GM19452 (cell line): ENCODE results near the gene CPSF3.
A peak's percentile ranks its signal among the peaks of the same experiment; 100 is the strongest.

ENCODE experiments used
- ATAC-seq: cut with Tn5 transposase; IDR thresholded peaks from one replicate; pipeline ENCODE4 v1.9.1; 2021; ENCODE audit not compliant: unreplicated experiment

CPSF3 gene

GRCh38 chr2:9423100-9423921, at the start of gene CPSF3, which contains the start of gene ITGB1BP1:
TSS of gene CPSF3 (plus strand) at chr2:9423654. CDS start at chr2:9423774, 120 bp downstream.
TSS of gene ITGB1BP1 (minus strand) at chr2:9423528. CDS start at chr2:9418697, 4,831 bp downstream.
- ATAC-seq: peak; percentile 69

GRCh38 chr2:9374071-9374730, 49.3 kb upstream of the CPSF3 start:
- no peak for ATAC-seq

DNA sequence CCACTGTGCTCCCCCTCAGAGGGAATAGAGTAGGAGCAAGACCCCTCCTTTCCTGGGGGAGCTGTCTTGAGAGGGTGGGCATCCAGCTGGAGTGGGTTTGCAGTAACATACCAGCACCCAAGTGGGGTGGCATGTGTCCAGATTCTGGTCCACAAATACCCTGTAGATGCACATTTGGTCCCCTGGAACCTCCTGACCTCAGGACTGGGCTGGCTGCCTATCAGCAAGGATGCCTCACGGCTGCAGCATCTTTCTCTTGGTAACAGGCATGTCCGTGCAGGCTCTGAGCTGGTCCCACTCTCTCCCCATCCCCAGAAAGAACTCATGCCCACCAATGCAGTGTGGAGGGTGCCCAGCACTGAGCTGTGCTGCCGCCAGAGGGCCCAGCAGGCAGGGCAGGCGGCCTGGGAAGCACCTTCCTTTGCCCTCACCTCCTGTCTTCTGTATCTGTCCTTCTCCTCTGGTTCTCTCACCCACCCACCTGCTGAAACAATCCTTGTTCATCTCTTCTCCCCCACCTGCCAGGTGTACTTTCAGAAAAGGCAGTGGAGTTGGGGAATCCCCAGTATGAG, 47.5 kb upstream of the CPSF3 start:
- ATAC-seq: no peak

DNA sequence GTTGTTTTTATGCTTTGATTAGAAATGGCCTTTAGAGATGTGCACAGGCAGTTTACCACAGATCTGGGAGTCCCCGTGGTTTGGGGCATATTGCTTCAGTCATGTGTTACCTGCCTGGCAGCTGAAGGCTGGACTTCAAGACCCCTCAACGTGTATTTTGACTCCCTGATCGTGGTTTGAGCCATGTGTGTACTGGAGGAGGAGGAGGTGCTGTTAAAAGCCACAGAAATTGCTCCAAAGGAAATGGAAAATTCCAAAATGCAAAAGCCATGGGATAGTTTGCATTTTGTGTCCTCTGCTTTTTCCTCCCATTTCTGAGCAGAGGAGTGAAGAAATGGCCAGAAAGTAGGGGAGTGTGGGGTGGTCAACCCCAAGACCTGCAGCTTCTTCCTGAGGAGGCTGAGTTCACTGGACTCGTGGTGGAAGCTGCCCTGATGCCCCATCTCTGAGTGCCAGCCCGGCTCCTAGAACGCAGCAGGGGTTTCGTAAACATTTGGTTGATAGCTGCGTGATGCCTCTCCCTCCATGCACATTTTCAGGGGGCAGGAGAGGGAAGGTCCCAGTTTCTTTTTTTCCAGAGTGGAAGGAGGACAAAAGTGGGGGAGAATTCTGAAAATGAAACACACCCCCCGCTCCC, 45.9 kb upstream of the CPSF3 start:
- no peak for ATAC-seq

GRCh38 chr2:9378433-9379390, 44.7 kb upstream of the CPSF3 start:
- no peak for ATAC-seq

- ATAC-seq: no peak
These were observed 44.1 kb upstream of the CPSF3 start for GRCh38 chr2:9379391-9379755.

GRCh38 chr2:9380702-9381628, 42.5 kb upstream of the CPSF3 start:
- ATAC-seq: no peak

- ATAC-seq: no peak
These were observed 40.7 kb upstream of the CPSF3 start for GRCh38 chr2:9382604-9383235.

GRCh38 chr2:9384521-9384920, 38.9 kb upstream of the CPSF3 start:
- ATAC-seq: no peak

GRCh38 chr2:9385841-9386240, 37.6 kb upstream of the CPSF3 start:
- ATAC-seq: no peak

DNA sequence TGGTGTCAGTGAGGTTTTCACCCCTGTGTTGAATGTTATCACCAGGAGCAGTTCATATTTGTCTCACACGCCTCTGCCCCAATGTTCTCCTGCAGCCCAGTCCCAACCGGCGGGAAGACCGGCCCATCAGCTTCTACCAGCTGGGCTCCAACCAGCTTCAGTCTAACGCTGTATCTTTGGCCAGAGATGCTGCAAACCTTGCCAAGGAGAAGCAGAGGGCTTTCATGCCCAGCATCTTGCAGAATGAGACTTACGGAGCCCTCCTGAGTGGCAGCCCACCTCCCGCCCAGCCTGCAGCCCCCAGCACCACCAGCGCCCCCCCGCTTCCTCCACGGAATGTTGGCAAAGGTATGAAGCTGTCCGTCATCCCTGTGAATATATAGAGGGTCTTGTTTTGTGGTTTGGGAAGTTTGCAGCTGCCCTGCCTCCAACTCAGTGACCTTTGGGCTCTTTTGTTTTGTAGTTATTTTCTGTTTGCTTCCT, 35.2 kb upstream of the CPSF3 start:
- ATAC-seq: no peak

DNA sequence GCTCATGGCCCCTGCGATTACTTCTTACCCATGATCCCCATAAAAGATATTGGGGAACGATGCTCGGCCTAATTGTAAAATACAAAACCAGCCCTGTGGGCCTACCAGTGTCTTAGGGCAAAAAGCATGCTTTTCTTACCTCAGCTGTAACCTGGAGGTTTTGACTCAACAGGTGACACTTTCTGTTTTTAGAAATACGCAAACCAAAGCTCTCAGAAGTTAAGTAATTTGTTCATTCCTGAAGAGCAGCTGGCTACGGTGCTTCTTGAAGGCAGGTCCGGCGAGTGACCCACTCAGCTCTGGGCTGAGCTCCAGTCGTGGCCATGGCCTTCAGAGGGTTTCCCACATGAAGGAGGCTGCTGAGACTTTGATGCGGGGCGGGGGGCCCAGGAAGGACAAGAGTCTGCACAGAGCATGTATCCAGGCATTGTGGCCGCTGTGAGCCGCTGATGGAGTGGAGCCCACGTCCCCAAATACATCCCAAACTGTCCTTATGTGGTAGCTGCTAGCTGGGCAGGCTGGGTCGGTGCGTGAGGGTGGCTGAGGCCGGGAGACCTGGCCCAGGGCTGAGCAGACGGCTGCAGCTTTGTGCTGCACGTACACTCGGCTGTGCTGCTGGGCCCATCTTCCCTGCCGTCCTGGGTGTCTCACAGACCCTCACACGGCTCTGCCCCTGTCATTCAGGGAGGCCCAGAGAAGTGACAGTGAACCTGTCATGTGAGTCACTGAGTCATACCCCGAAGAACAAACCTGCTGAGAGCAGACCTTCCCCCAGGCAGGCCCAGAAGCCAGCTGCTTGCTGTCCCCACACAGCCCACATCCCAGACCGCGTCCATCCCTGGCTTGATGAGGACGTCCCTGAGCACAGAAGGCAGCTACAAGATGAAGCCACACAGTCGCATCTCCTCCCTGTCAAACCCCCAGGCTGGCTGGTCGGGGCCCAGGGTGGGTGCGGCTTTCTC, 34.2 kb upstream of the CPSF3 start:
- no peak for ATAC-seq

DNA sequence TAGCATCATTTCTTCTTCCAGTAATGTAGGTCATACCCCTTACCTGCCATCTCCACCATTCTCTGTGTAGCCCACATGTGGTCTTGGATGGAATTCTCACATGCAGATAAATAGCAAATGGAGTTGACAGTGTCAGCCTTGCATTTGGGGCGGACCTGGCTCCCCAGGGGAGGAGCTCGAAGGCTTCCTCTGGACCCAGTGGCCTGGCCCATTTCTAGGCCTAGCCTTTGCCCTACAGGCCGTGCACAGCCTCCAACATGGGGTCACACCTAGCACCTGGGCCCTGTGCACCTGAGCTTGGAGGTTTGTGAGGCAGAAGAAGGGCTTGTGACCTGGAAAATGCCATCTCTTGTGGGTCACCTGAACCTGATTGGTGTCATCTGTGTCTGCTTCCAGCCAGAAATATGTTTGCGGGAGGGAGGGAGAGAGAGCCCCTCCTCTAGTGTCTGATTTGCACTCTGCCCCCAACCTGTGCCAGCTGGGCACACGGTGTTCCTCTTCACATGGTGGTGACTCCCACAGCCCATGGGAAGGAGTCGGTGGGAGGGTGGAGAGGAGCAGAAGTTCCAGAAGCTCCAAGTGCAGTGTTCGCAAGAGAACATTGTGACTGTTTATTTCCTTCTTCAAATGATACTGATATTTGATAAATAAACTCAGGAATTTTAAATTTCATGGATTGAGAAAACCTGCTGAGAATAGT, 33.2 kb upstream of the CPSF3 start:
- no peak for ATAC-seq

- ATAC-seq: no peak
These were observed 32.5 kb upstream of the CPSF3 start for GRCh38 chr2:9390991-9391390.

- no peak for ATAC-seq
These were observed 31.3 kb upstream of the CPSF3 start for GRCh38 chr2:9391961-9392720.
